ENCODE data around the gene PCSK1.

The PCSK1 gene

GRCh38 chr5:96455789-96456188 lies 22.7 kb upstream of the PCSK1 start:
- H3K9me3 ChIP-seq: no peaks in the 10 kb centered on the region
- no peaks in the 10 kb centered on the region for H3K36me3 ChIP-seq
- H3K4me3 ChIP-seq (ENCODE audit: low read depth, low read length): no peak overlapping the region
- H3K4me1 ChIP-seq: no peaks in the 10 kb centered on the region
- H3K27me3 ChIP-seq: no peaks in the 10 kb centered on the region
- DNase-seq: no peak
- TF ChIP-seq CTCF (IDR thresholded peaks at IDR 0.05; ENCODE audit: low read depth, low read length): no peak

GRCh38 chr5:96453394-96453793 lies 20.3 kb upstream of the PCSK1 start:
- no peak for DNase-seq
- Histone ChIP-seq H3K4me1 (no peaks in the 10 kb centered on the region), H3K27me3 (no peaks in the 10 kb centered on the region), H3K36me3 (no peaks in the 10 kb centered on the region), H3K9me3 (no peaks in the 10 kb centered on the region), H3K4me3 (ENCODE audit: low read depth, low read length) (no peak overlapping the region)
- TF ChIP-seq CTCF (IDR thresholded peaks at IDR 0.05; ENCODE audit: low read depth, low read length): no peak

- Histone ChIP-seq H3K36me3 (no peaks in the 10 kb centered on the region), H3K27me3 (no peaks in the 10 kb centered on the region), H3K9me3 (no peaks in the 10 kb centered on the region), H3K4me1 (no peaks in the 10 kb centered on the region), H3K4me3 (ENCODE audit: low read depth, low read length) (no peak overlapping the region)
- TF ChIP-seq CTCF (IDR thresholded peaks at IDR 0.05; ENCODE audit: low read depth, low read length): no peak
- no peak for DNase-seq
These were observed 14.9 kb upstream of the PCSK1 start for GRCh38 chr5:96447949-96448348.

DNA sequence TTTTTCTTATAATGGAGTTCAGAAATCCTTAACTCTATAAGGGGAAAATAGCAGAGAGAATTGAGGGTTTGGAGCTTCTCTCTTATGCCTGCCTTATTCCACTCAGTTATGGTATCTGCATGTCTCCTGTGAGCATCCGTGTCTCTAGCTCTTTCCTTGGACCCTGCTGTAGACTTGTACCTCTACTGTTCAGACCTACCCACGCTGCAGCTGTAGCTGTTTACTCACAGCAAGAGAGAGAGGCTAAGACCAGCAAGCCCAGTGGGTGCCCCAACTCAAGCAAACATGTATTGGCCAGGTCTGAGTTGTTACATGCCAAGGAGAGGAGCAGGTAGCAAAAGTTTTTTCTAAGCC lies 7.1 kb upstream of the PCSK1 start:
- no peaks in the 10 kb centered on the region for H3K4me1 ChIP-seq
- no peak for DNase-seq
- no peaks in the 10 kb centered on the region; the same call in 1 of the 2 replicates for H3K27me3 ChIP-seq
- no peaks in the 10 kb centered on the region for H3K36me3 ChIP-seq
- no peak for TF ChIP-seq CTCF (IDR thresholded peaks at IDR 0.05; ENCODE audit: low read depth, low read length)
- no peaks in the 10 kb centered on the region for H3K9me3 ChIP-seq
- no peak overlapping the region for H3K4me3 ChIP-seq (ENCODE audit: low read depth, low read length)

GRCh38 chr5:96439477-96440184 lies 6.6 kb upstream of the PCSK1 start:
- Histone ChIP-seq H3K4me1 (no peaks in the 10 kb centered on the region), H3K4me3 (ENCODE audit: low read depth, low read length) (no peak overlapping the region)

More at GRCh38 chr5:96439477-96440184, 6.6 kb upstream of the PCSK1 start:
- Histone ChIP-seq H3K27me3 (no peaks in the 10 kb centered on the region; the same call in none of the 2 replicates), H3K36me3 (no peaks in the 10 kb centered on the region), H3K9me3 (no peaks in the 10 kb centered on the region)
- DNase-seq: no peak
- no peak for TF ChIP-seq CTCF (IDR thresholded peaks at IDR 0.05; ENCODE audit: low read depth, low read length)

All from BE2C (cell line).